HG02798 (cell line): ENCODE measurements around the gene DNASE1L2.

Experiments
- ATAC-seq: cut with Tn5 transposase; IDR thresholded peaks from one replicate; pipeline ENCODE4 v1.9.1; 2021; ENCODE audit warnings: mild to moderate bottlenecking; ENCODE audit not compliant: unreplicated experiment, poor library complexity

Gene DNASE1L2

GRCh38 chr16:2282866-2283555 is 46.8 kb downstream of the DNASE1L2 start:
- ATAC-seq, result no peak

- no peak for ATAC-seq
These were observed 47.9 kb downstream of the DNASE1L2 start for GRCh38 chr16:2284001-2284770.

GRCh38 chr16:2284797-2285576 is 48.7 kb downstream of the DNASE1L2 start:
- ATAC-seq, result no peak

- ATAC-seq, result no peak
These were observed 49.5 kb downstream of the DNASE1L2 start for GRCh38 chr16:2285731-2286191.

- no peak for ATAC-seq
These were observed 50.3 kb downstream of the DNASE1L2 start for GRCh38 chr16:2286550-2286949.

- no peak for ATAC-seq
These were observed 51.8 kb downstream of the DNASE1L2 start for GRCh38 chr16:2287916-2288547.
